Parathyroid adenoma (tissue), 2 donors: ENCODE results near the gene CNTNAP2.

ENCODE experiments used
- H2AFZ ChIP-seq: fragments of 300-600 bp; sonication (generic); one replicate; pipeline ENCODE4 v1.7.0; 2017; ENCODE audit warnings: antibody characterized with exemption, mild to moderate bottlenecking
- H3K27ac ChIP-seq: fragments of 300-600 bp; sonication (generic); one replicate; pipeline ENCODE4 v1.7.0; 2017
- H3K27me3 ChIP-seq: fragments of 300-600 bp; sonication (generic); one replicate; pipeline ENCODE4 v1.7.0; 2017; ENCODE audit warnings: low read length; ENCODE audit not compliant: control insufficient read depth, insufficient read depth
- H3K36me3 ChIP-seq: fragments of 300-600 bp; sonication (generic); one replicate; pipeline ENCODE4 v1.7.0; 2017; ENCODE audit warnings: low read length; ENCODE audit not compliant: control insufficient read depth, insufficient read depth
- H3K4me1 ChIP-seq: fragments of 300-600 bp; sonication (generic); one replicate; pipeline ENCODE4 v1.7.0; 2017; ENCODE audit warnings: control low read depth
- H3K4me2 ChIP-seq: fragments of 300-600 bp; sonication (generic); one replicate; pipeline ENCODE4 v1.7.0; 2017; ENCODE audit warnings: low read length
- H3K4me3 ChIP-seq: fragments of 300-600 bp; sonication (generic); one replicate; pipeline ENCODE4 v1.7.0; 2017; ENCODE audit warnings: low read depth, low read length
- H3K79me2 ChIP-seq: fragments of 300-600 bp; sonication (generic); one replicate; pipeline ENCODE4 v1.7.0; 2017; ENCODE audit warnings: control low read depth
- H3K9ac ChIP-seq: fragments of 300-600 bp; sonication (generic); one replicate; pipeline ENCODE4 v1.7.0; 2017; ENCODE audit warnings: mild to moderate bottlenecking
- H3K9me3 ChIP-seq: fragments of 300-600 bp; sonication (generic); one replicate; pipeline ENCODE4 v1.7.0; 2017; ENCODE audit warnings: low read length; ENCODE audit not compliant: control insufficient read depth
- CTCF ChIP-seq: fragments of 300-600 bp; sonication (generic); IDR thresholded peaks from one replicate; pipeline ENCODE4 v1.7.0; 2017; ENCODE audit warnings: antibody characterized with exemption, mild to moderate bottlenecking
- donor health status: primary hyperparathyroidism.

CNTNAP2 gene

DNA sequence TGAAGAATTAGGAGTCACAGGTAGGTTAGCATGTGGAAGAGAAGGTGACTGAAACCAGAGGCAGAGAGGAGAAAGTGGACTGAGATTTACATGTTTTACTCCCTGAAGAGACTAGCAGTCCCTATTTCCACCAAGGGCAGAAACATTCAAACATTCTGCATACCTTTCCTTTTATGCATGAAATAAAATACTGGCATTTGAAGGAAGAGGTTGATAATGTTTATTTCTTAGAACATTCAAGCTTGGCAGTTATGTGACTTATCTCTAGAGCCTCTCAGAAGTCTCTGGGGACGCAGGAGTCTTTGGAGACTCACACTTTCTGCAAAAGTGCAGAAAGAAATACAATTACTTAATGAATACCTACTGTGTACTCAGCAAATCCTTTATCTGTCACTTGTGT lies 1966.8 kb downstream of the CNTNAP2 start:
- Histone ChIP-seq H3K4me1 (no peaks in the 10 kb centered on the region), H3K9me3 (no peaks in the 10 kb centered on the region), H3K79me2 (no peaks in the 10 kb centered on the region), H3K9ac (no peak overlapping the region), H3K4me3 (no peak overlapping the region), H3K27ac (no peak overlapping the region), H3K4me2 (no peak overlapping the region), H3K36me3 (no peaks in the 10 kb centered on the region), H2AFZ (no peak overlapping the region), H3K27me3 (no peaks in the 10 kb centered on the region)
- no peak for TF ChIP-seq CTCF

- no peak for TF ChIP-seq CTCF
- no peak overlapping the region for H2AFZ ChIP-seq
- no peak overlapping the region for H3K27ac ChIP-seq
- H3K79me2 ChIP-seq = no peaks in the 10 kb centered on the region
- H3K9ac ChIP-seq = no peak overlapping the region
- no peak overlapping the region for H3K4me2 ChIP-seq
- no peak overlapping the region for H3K4me3 ChIP-seq
- H3K27me3 ChIP-seq = no peaks in the 10 kb centered on the region
- H3K4me1 ChIP-seq = no peaks in the 10 kb centered on the region
- H3K9me3 ChIP-seq = no peaks in the 10 kb centered on the region
- no peaks in the 10 kb centered on the region for H3K36me3 ChIP-seq
Measured at GRCh38 chr7:148084138-148084537, 1967.5 kb downstream of the CNTNAP2 start.

DNA sequence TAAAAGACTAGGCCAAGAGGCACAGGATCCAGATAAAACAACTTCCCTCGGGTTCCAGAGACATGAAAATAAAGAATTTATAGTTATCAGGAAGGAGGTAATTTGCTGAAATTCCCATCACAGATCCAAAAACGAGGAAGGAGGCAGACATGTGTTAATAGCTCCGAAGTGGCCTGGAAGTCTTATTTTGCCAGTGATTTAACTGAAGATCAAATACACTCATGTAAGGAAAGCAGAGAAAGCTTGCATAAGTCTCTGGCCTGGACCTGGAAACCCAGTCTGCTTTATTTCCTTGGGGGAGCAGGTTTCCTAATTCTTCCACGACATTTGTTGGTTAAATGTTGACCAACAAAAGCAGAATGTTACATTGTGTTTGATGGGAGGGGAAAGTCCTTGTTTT lies 1975.3 kb downstream of the CNTNAP2 start:
- Histone ChIP-seq H2AFZ (no peak overlapping the region), H3K4me1 (no peaks in the 10 kb centered on the region), H3K9ac (no peak overlapping the region), H3K79me2 (no peaks in the 10 kb centered on the region), H3K27me3 (no peaks in the 10 kb centered on the region), H3K36me3 (no peaks in the 10 kb centered on the region), H3K9me3 (no peaks in the 10 kb centered on the region), H3K4me3 (no peak overlapping the region), H3K4me2 (no peak overlapping the region), H3K27ac (no peak overlapping the region)
- TF ChIP-seq CTCF = no peak

DNA sequence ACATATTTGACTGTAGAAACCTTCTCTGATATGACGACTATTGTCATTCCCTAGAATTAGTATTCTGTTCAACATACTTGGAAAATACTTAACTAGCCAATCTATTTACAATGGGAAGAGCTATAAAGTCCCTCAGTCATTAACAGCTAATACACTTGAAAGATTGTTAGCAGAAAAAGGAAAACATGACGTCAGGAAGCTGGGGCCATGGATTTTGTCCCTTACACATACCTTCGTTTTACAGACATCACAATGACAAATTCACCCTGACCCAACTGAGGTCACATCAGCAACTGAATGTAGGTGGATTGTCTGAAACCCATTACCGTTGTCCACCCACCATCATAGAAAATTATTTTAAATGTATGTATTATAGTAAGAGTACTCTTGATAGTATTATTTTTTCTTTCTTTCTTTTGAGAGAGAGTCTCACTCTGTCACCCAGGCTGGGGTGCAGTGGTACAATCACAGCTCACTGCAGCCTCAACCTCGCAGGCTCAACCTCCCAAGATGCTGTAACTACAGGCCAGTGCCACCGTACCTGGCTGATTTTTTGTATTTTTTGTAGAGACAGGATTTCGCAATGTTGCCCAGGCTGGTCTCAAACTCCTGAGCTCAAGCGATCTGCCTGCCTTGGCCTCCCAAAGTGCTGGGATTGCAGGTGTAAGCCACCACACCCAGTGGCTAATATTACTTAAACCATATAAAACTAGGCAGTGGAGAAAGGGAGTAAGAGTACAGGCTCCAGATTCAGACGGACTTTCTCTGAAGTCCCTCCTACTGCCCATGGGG lies 1977.0 kb downstream of the CNTNAP2 start:
- Histone ChIP-seq H3K9ac (no peak overlapping the region), H3K4me2 (no peak overlapping the region), H3K36me3 (no peaks in the 10 kb centered on the region), H3K4me3 (no peak overlapping the region), H3K9me3 (no peaks in the 10 kb centered on the region), H3K4me1 (no peaks in the 10 kb centered on the region), H3K79me2 (no peaks in the 10 kb centered on the region), H3K27me3 (no peaks in the 10 kb centered on the region), H3K27ac (no peak overlapping the region), H2AFZ (no peak overlapping the region)
- TF ChIP-seq CTCF = no peak

- H3K36me3 ChIP-seq = no peaks in the 10 kb centered on the region
- no peak overlapping the region for H3K4me2 ChIP-seq
- H3K4me3 ChIP-seq = no peak overlapping the region
- H3K9ac ChIP-seq = no peak overlapping the region
- no peak overlapping the region for H3K27ac ChIP-seq
- H3K27me3 ChIP-seq = no peaks in the 10 kb centered on the region
- H3K9me3 ChIP-seq = no peaks in the 10 kb centered on the region
- no peak overlapping the region for H2AFZ ChIP-seq
- no peak for TF ChIP-seq CTCF
- H3K4me1 ChIP-seq = no peaks in the 10 kb centered on the region
- no peaks in the 10 kb centered on the region for H3K79me2 ChIP-seq
Measured at GRCh38 chr7:148095066-148095465, 1978.5 kb downstream of the CNTNAP2 start.
